Epidermal melanocyte (primary cell): ENCODE results near the gene MZT2B.
"Not testable (repeated sequence)": the region's sequence is repeated elsewhere in the genome, so short reads cannot be mapped to it uniquely, and the experiment has no call there.

Experiments used
- DNase-seq: peaks from one replicate; pipeline ENCODE4 v3.0.0; 2011; ENCODE audit warnings: low spot score; ENCODE audit not compliant: insufficient read length

MZT2B gene

DNA sequence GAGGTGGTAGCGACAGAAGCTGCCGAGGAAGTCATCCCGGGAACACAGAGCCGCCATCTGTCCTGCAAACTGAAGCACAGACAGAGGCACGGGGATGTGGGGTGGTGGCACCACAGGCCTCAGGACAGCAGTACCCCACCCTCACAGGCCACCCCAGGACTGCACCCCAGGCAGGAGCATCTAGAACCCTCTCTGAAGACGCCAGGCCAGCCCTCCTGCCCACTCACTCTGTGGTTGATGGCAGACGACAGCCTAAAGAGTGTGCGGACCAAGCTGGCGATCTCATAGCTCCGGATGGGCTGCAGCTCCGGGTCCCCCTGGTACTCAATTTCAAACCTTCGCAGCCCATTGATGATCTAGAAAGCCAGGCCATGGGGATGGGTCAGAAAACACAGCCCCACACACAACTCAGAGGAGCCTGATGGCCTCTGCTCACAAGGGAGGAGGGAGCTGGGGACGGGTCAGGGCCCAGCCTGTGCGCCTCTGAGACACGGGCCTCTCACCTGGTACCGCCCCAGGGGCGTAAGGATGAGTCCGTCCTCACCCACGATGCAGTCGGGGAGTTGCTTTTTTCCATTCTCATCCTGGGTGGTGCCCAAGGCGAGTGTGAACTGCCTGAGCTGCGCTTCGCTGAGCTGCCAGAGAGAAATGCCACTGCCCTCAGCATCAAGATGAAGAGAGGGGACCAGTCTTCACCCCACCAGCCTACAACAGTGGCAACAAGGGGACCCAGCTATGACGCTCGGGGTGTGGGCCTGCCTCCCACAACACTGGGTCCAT, 29.1 kb upstream of the MZT2B start:
- no peak for DNase-seq

DNA sequence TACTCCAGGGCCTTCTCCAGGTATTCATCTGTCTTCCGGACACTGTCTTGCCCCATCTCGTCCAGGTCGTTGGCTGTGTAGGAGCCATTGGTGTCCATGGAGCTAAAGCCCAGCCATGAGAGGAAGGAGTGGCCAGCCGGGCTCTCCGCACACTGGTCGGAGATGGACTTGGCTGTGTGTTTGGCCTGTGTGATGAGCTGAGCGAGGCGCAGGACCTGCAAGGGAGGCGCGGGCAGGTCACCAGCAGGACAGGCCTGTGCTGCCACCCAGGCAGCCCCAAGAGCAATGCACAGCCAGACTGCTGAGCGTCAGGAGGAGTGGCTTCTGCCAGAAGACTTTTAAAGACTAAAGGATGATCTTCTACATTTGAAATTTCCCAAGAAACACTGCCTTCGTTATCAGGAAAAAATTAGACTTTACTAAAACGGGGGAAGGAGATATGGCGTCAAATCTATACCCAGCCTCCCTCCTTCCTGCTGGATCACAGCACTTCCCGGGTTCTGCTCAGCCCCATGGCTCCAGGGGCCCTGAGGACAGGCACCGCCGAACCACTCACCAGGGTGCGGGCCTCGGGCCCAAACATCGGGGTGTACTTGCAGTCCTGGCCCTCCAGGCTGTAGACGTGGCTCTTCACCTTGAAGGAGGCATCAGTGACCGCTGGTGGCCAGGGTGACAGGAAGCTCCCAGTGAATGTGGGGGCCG, 28.2 kb upstream of the MZT2B start:
- DNase-seq: not testable (repeated sequence)

DNA sequence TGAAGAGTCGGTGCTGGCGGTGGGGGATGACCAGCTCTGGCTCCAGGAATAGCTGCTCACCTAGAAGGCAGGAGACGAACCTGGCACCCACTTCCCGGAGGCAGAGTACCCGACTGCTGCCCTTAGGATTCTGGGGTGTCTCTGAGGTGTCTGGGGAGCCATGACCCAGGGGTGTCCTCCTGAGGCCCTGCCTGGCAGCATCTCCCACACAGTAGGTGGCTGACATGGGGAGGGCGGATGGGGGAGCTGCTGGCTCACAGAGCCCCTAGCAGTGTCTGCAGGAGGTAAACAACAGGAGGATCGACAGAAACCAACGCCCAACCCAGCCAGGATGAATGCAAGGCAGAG, 27.7 kb upstream of the MZT2B start:
- not testable (repeated sequence) for DNase-seq

DNA sequence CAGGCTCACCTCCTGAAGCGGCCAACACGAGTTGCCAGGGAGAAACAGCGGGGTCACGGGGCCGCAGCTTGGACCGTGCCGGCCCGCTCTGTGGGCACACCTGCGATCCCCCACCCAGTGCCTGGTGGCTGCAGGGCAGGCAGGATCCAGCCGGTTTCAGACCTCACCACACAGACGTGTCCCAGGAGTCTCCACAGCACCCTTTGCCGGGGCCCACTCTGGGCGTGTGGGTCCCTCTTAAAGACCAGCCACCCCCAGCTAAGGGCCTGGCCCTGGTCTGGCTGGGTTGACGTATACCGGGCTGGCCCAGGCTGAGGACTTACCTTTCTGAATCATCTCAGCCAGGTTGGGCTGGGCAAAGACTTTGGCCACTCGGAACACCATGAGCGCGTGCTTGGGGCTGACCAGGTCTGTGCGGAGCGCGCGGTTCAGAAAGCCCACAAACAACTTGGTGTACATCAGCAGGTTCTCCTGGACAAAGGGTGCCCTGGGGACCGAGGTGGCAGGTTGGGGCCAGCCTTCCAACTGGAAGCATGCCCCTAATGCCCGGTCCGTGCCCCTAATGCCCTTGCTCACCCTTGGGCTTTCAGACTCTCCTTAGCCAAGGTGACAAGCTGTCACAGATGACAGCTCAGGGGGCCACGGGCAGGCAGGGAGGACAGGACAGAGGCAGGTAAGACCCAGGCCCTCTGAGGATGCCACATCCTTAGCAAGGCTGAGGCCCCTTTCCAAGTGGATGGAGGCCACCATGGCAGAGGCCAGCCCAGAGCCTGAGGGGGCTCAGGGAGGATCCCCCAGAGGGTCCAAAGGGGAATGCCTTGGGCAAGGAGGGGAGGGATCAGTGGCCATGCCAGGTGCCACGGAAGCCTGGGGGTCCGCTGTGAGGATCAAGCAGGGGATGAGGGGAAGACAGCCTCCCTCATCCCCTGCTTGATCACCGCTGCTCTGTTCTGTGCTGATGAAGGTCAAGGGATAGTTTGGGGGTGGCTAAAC, 27.0 kb upstream of the MZT2B start:
- DNase-seq: no peak

- DNase-seq: not testable (repeated sequence)
Measured at GRCh38 chr2:130155956-130156623, 26.0 kb upstream of the MZT2B start.

GRCh38 chr2:130156624-130157004, 25.4 kb upstream of the MZT2B start:
- DNase-seq: no peak

DNA sequence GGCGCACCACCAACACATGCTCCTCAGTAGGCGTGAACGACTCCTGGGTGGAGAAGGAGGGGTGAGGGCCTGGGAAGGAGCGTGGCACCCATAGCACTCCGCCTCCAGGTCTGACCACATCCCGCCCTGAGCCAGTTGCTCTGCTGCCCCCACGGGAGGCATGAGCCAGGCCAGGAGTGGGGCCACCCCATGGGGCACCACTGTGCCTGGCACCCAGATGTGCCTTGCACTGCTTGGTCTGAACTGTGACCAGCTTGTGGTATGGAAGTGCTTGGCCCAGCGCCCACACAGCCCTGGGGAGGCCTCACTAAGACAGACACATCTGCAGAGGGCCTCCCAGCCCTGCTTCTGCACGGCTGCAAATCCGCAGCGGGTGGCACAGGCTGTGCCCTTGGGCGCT, 24.7 kb upstream of the MZT2B start:
- DNase-seq: peak; percentile 33

DNA sequence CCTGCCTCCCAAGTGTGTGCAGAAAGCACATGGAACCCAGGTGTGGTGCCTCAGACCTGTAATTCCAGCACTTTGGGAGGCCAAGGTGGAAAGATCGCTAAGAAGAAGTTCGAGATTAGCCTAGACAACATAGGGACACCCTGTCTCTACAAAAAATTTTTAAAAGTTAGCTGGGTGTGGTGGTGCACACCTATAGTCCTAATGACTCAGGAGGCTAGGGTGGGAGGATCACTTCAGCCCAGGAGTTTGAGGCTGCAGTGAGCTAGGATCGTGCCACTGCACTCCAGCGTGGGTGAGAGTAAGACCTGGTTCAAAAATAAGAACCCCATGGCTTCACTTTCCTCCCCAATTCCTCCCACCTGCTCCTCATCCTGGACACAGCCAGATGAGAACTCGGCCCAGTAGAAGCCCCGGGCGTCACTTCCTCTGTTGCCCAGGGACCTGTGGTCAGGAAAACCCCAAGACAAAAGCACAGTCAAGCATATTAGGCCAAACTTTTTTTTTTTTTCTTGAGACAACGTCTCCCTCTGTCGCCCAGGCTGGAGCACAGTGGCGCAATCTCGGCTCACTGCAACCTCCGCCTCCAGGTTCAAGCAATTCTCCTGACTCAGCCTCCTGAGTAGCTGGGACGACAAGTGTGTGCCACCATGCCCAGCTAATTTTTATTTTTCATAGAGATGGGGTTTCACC, 24.1 kb upstream of the MZT2B start:
- not testable (repeated sequence) for DNase-seq

- DNase-seq: no peak
Measured at GRCh38 chr2:130158631-130159030, 23.4 kb upstream of the MZT2B start.

- not testable (repeated sequence) for DNase-seq
Measured at GRCh38 chr2:130159376-130159775, 22.7 kb upstream of the MZT2B start.

GRCh38 chr2:130160131-130160530, 21.9 kb upstream of the MZT2B start:
- DNase-seq: no peak

- not testable (repeated sequence) for DNase-seq
Measured at GRCh38 chr2:130160838-130161705, 21.0 kb upstream of the MZT2B start.

GRCh38 chr2:130162486-130162885, 19.6 kb upstream of the MZT2B start:
- not testable (repeated sequence) for DNase-seq

DNA sequence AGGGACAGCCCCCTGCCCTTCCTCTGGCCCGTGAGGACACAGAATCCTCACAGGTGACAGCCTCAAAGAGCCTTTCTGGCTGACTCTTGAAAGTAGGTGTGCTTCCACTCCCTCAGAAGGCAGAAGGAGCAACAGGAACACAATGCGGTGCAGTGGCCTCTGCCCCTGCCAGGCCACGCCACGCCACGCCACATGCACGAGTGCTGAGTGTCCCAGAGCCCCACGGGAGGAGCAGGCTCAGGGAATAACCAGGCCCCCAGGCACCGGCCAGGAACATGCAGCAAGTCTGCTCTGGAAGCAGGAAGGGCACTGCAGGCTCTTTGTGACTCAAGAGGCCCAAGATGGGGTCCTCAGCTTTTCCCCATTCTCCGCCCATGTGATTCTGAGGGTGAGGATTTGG, 19.1 kb upstream of the MZT2B start:
- DNase-seq: no peak

DNA sequence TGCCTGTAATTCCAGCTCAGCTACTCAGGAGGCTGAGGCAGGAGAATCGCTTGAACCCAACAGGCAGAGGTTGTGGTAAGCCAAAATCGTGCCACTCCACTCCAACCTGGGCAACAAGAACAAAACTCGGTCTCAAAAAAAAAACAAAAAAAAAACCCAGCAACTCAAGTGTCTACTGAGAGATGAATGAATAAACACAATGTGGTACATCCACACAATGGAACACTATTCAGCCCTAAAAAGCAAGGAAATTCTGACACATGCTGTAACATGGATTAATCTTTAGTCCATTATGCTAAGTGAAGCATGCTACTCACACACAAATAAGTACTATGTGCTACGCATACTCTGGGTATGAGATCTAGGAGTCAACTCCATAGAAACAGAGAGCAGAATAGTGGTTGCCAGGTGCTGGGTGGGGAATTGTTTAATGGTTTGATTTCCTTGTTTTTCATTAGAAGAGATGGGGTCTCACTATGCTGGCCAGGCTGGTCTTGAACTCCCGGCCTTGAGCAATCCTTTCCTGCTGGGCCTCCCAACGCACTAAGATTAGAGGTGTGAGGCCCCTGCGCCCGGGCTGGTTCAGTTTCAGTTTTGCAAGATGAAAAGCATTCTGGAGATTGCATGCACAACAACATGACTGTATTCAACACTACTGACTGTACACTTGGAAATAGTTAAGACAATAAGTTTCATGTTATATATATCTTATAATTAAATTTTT, 16.6 kb upstream of the MZT2B start:
- DNase-seq: no peak

GRCh38 chr2:130166611-130167010, 15.5 kb upstream of the MZT2B start:
- not testable (repeated sequence) for DNase-seq

DNA sequence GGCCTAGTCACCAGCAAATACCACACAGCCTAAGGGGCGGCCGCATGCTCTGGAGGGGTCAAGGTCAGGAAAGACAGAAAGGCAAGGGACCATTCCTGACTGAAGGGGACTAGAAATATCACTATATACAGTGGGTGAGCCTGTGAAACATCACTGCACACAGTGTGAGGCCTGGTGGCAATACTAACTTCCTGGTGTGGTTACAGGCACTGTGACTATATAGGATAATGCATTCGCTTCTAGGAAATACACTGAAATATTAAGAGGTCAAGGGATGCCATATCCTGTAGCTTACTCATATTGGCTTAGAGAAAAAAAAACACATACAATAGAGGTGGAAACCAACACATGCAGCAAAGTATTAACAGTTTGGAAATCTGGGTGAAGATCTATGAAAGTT, 12.9 kb upstream of the MZT2B start:
- not testable (repeated sequence) for DNase-seq

GRCh38 chr2:130169896-130170295, 12.2 kb upstream of the MZT2B start:
- DNase-seq: no peak

DNA sequence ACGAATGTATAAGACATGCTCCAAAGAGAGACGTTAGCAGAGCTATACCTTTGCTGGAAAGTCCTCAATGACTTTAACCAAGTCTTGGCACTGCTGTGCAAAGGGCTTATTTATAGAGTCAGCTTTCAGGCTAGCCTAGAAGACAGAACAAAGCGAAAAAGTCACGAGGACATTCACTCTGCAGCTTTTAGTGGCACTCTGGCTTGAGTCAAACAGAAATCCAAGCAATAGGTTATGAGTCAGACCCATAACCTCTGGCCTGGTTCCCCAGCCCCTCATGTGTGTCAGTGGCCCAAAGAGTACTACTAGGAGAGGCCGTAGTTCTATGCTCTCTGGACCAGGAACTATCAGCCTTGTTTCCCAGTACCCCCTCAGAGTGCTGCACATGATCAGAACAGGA, 7.2 kb upstream of the MZT2B start:
- not testable (repeated sequence) for DNase-seq
